ENCODE results near the gene NID2. TPM values are rescaled to one million over a fixed set of nuclear protein-coding genes. Genes with fewer than 3 reads are reported as not detected.

The NID2 gene
- polyA plus RNA-seq, 1 of the 3 experiments (the other 2 are of a cell fraction) = 22.7 TPM

GRCh38 chr14:52058341-52058740, 10.5 kb downstream of the NID2 start (continued):
- TF ChIP-seq ZBTB33 (IDR thresholded peaks at IDR 0.05; ENCODE audit: borderline replicate concordance, low read depth) = no peak
- TF ChIP-seq, protein P1, sequence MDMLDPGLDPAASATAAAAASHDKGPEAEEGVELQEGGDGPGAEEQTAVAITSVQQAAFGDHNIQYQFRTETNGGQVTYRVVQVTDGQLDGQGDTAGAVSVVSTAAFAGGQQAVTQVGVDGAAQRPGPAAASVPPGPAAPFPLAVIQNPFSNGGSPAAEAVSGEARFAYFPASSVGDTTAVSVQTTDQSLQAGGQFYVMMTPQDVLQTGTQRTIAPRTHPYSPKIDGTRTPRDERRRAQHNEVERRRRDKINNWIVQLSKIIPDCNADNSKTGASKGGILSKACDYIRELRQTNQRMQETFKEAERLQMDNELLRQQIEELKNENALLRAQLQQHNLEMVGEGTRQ (IDR thresholded peaks at IDR 0.05; ENCODE audit: borderline replicate concordance, low read depth, low read length) = no peak
- no peak for TF ChIP-seq EP300 (IDR thresholded peaks at IDR 0.05; ENCODE audit: borderline replicate concordance in 1 of 2, low read depth in 1 of 2, low read length in 1 of 2)
- no peak for TF ChIP-seq JUND (IDR thresholded peaks at IDR 0.05)
- TF ChIP-seq CHD2 (IDR thresholded peaks at IDR 0.05; ENCODE audit: low read length, partially characterized antibody) = no peak
- TF ChIP-seq NFIC (IDR thresholded peaks at IDR 0.05; ENCODE audit: borderline replicate concordance) = no peak
- TF ChIP-seq FOXJ3 (CRISPR knock-in tag; IDR thresholded peaks at IDR 0.05) = no peak
- TF ChIP-seq, protein P2, sequence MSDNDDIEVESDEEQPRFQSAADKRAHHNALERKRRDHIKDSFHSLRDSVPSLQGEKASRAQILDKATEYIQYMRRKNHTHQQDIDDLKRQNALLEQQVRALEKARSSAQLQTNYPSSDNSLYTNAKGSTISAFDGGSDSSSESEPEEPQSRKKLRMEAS (IDR thresholded peaks at IDR 0.05; ENCODE audit: low read depth) = no peak
- TF ChIP-seq ELF1 (IDR thresholded peaks at IDR 0.05) = no peak
- TF ChIP-seq, protein P3, sequence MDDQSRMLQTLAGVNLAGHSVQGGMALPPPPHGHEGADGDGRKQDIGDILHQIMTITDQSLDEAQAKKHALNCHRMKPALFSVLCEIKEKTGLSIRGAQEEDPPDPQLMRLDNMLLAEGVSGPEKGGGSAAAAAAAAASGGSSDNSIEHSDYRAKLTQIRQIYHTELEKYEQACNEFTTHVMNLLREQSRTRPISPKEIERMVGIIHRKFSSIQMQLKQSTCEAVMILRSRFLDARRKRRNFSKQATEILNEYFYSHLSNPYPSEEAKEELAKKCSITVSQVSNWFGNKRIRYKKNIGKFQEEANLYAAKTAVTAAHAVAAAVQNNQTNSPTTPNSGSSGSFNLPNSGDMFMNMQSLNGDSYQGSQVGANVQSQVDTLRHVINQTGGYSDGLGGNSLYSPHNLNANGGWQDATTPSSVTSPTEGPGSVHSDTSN (IDR thresholded peaks at IDR 0.05) = no peak

GRCh38 chr14:52055167-52055566, 13.7 kb downstream of the NID2 start:
- Histone ChIP-seq H3K9me2 (no peaks in the 10 kb centered on the region), H3F3A (replicated peaks; ENCODE audit: insufficient read depth) (peaks cover 24% of the 10 kb centered on the region), H3K36me3 (replicated peaks in 1 of 2; ENCODE audit: control insufficient read depth in 1 of 2, insufficient read depth in 2 of 2, low read length in 1 of 2) (peaks cover 0 to 35% of the 10 kb centered on the region in 2 experiments), H3K27ac (ENCODE audit: low read depth in 2 of 2, low read length in 1 of 2) (peak overlapping the region in 1 of 2 experiments; percentile 65; a peak in 2 of 4 replicates), H3K9me3 (no peaks in the 10 kb centered on the region), H2AFZ (ENCODE audit: low read depth) (no peak overlapping the region), H4K20me1 (ENCODE audit: insufficient read depth) (no peaks in the 10 kb centered on the region), H3K4me3 (ENCODE audit: low read depth in 2 of 2, low read length in 1 of 2) (no peak overlapping the region), H3K9ac (no peak overlapping the region), H3K79me2 (ENCODE audit: insufficient read depth) (peaks cover 13% of the 10 kb centered on the region), H3K4me2 (peak overlapping the region; percentile 13; the same call in 1 of the 2 replicates), H3K4me1 (ENCODE audit: control insufficient read depth in 1 of 2, insufficient read depth in 2 of 2, low read depth in 1 of 2, low read length in 1 of 2) (peaks cover 3 to 32% of the 10 kb centered on the region in 2 experiments; a peak in 3 of 4 replicates), H3K27me3 (ENCODE audit: insufficient read depth) (no peaks in the 10 kb centered on the region)
- no peak for DNase-seq
- CTCF ChIA-PET = interaction anchor here (0.8 to 1.6 kb wide), 2 partner anchors 11 to 280 kb away, joined by 3 to 5 read pairs; no protein-coding TSS in a partner anchor
- WGBS (ENCODE audit: low lambda C conversion rate) = 69% methylated on average over 2 of the region's 2 CpGs
- TF ChIP-seq NFIC (IDR thresholded peaks at IDR 0.05; ENCODE audit: borderline replicate concordance) (peak; percentile 25; the same call in 1 of the 2 replicates), MXI1 (IDR thresholded peaks at IDR 0.05; ENCODE audit: low read depth, low read length) (no peak), SIN3A (IDR thresholded peaks at IDR 0.05; ENCODE audit: borderline replicate concordance, low read depth, low read length) (no peak), FOSL2 (IDR thresholded peaks at IDR 0.05; ENCODE audit: borderline replicate concordance, low read depth) (peak; percentile 22; the same call in 1 of the 2 replicates), JUND (IDR thresholded peaks at IDR 0.05) (peak; percentile 30), TCF12 (IDR thresholded peaks at IDR 0.05) (peak; percentile 12; the same call in 1 of the 2 replicates)
- TF ChIP-seq, protein P3 (IDR thresholded peaks at IDR 0.05) = peak; percentile 29; the same call in 1 of the 2 replicates
- TF ChIP-seq, protein P4, sequence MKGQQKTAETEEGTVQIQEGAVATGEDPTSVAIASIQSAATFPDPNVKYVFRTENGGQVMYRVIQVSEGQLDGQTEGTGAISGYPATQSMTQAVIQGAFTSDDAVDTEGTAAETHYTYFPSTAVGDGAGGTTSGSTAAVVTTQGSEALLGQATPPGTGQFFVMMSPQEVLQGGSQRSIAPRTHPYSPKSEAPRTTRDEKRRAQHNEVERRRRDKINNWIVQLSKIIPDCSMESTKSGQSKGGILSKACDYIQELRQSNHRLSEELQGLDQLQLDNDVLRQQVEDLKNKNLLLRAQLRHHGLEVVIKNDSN (IDR thresholded peaks at IDR 0.05; ENCODE audit: borderline replicate concordance, low read depth) = no peak
- POLR2A ChIA-PET = no interaction called here

Measured in SK-N-SH (cell line).